Cardiac septum (tissue), 1 donor: ENCODE measurements around the gene ZBTB49. TPM values are rescaled to one million over a fixed set of nuclear protein-coding genes. Genes with fewer than 3 reads are reported as not detected.
"Not testable (repeated sequence)": the region's sequence is repeated elsewhere in the genome, so short reads cannot be mapped to it uniquely, and the experiment has no call there.

Source experiments
- DNase-seq: peaks from one replicate; pipeline ENCODE4 v3.0.0-alpha.2; 2020; ENCODE audit warnings: low spot score
- intact Hi-C: fragments of 100-400 bp; cut with DNase I; formaldehyde crosslinking; loops from one replicate; pipeline ENCODE4 v1.14.0; 2022
- long read RNA-seq: library from polyadenylated mRNA; unstranded; transcript quantifications from one replicate; pipeline ENCODE4 v2.0.0, GENCODE V29; 2021
- total RNA-seq: library from RNA; stranded (reverse); fragmentation: NEBNext Ultra II Directional; extraction: Animal tissue kit (Norgen Biotek cat#: 25700); gene quantifications from one replicate; pipeline ENCODE4 v1.2.1, GENCODE V29; 2021
- donor health status: DM: no; HTN: no; CAD: no.

Gene ZBTB49, protein sequence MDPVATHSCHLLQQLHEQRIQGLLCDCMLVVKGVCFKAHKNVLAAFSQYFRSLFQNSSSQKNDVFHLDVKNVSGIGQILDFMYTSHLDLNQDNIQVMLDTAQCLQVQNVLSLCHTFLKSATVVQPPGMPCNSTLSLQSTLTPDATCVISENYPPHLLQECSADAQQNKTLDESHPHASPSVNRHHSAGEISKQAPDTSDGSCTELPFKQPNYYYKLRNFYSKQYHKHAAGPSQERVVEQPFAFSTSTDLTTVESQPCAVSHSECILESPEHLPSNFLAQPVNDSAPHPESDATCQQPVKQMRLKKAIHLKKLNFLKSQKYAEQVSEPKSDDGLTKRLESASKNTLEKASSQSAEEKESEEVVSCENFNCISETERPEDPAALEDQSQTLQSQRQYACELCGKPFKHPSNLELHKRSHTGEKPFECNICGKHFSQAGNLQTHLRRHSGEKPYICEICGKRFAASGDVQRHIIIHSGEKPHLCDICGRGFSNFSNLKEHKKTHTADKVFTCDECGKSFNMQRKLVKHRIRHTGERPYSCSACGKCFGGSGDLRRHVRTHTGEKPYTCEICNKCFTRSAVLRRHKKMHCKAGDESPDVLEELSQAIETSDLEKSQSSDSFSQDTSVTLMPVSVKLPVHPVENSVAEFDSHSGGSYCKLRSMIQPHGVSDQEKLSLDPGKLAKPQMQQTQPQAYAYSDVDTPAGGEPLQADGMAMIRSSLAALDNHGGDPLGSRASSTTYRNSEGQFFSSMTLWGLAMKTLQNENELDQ
- total RNA-seq = 7.7 TPM
- long read RNA-seq, transcript ZBTB49-201 (8 exons, 2,889 nt) = major isoform, 9 of 12 reads
- long read RNA-seq, partial matches to known transcripts = 0 of 12 reads
- long read RNA-seq, other reads (novel, unspliced or antisense) = 3 of 12 reads

DNA sequence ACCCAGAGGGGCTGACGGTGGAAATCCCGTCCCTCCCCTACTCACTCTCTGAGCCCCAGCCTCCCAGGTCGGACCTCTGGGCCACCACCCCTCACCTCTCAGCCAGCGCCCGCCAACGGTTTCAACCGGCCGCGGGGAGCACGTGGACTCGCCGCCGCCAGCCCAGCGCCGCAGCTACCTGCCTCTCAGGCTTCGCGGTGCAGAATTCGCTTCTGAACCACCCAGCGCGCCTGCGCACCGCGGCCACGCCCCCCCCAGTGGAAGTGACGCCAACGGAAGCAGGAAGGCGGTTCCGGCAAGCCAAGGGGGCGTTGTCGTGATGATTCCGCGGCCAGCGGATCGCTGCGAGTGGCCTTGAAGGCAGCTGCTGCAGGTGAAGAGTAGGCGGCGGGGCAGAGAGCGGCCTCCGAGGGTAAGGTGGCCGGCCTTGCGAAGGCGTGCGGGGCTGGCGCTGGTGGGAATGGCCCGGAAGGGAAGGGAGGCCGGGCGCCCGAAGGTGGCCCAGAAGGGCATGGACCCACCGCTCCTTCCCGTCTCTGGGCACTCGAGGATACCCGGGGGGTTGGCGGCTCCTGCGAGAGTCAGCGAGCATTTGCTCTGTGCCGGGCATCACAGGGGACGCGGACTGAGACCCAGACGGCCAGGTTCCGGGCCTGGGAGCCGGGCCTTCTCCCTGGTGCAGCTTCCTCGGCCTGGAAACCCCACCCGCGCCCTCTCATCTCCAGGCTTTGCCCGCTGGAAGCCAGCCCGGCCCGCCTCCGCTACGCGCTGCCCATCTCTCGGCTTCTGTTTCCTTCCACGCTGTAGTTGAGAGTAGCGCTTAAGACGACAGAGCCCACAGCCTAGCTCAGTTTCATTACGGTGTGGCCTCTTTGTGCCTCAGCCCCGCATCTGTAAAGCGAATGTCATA is at the start of gene ZBTB49, which contains the start of gene LYAR:
Gene ZBTB49, plus strand, starts transcription at position 311 of the 910 bp plus-strand sequence. CDS start 9,695 bp downstream, outside the sequence.
Gene LYAR, minus strand, starts transcription at position 214 of the 910 bp plus-strand sequence. CDS start 6,412 bp downstream, outside the sequence.
- intact Hi-C loops = loop anchor here (2.0 kb wide), 1 partner anchor 41 kb away; the partner anchor contains the start of gene TMEM128
- DNase-seq = peak; percentile 97

DNA sequence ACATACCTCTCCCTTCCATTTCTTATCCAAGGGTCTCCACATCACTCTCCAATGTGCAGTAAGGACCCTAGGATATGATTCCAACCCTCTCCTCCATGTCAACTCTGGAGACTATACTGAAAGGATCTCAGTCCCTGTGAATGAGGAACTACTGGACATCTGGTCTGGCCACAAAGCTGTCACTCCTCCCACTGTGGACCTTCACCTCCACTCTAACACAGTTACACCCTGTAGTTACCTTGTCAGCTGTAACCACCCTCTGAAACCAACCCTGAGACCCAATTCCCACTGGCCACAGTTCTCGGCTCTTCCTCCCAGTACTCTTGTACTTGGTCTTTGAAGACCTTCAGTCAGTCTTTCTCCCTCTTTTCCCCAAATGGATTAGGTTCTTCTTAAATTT is 44.9 kb upstream of the ZBTB49 start:
- intact Hi-C loops = loop anchor here (5.0 kb wide), 1 partner anchor 297 kb away; the partner anchor contains the start of gene STX18
- DNase-seq = no peak

DNA sequence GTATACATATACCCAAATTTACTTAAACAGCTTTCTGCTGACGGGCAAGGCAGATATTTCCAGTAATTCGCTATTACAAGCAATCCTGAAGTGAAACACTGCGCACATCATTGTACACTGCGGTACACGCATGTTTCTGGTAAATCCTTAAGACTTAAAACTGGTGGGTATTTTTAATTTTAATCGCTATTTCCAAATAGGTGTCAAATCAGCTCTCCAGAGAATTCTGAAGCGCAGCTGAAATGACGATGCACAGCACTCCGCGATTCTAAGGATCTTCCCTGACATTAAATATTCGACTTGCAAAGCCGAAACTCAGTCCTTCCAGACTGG is 42.4 kb upstream of the ZBTB49 start:
- no peak for DNase-seq
- intact Hi-C loops = loop anchor here (2.0 to 5.0 kb wide), 2 partner anchors 41 to 295 kb away; partner anchors contain the start of gene STX18

DNA sequence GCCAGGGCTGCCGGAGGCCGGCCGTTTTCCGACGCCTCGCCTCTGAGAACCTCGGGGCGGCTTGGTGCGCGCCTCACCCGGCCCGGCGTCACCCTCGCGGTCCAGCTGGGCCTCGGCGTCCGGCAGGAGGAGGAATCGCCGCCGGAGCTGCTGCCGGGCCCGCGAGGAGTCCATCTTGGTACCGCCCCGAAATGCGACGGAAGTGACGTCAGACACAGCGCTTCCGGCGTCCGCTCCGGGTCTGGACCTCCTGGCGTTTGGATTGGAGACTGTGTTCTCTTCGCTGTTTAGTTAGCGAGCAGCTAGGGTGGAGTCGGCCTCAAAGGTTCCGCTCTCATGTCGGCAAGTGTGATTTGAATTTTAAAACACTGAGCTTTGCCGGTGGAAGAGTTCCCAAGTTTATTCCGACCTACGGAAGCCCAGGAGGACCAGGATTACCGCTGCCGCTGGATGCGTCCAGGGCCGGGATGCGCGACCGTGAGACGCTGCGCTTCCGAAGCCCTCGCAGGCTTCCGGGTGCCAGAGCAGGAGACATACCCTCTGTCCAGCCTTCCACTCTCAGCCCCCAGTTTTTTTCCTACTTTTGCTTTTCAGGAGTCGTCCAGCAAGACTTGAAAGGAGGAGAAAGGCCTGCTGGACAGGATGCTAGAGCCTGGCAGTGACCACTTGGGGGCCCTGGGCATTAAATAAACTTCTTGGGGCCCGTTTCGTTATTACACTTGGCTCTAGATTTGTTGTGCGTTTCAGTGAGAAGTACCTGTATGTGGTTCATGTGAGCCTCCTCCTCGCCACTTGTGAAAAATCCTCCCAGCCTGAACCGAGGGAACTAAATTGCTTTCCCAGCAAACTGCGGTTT is 41.8 kb upstream of the ZBTB49 start, which contains the start of gene TMEM128:
Gene TMEM128, minus strand, starts transcription at position 195 of the 856 bp plus-strand sequence. Its CDS starts 21 bp downstream, at position 174.
- peak; percentile 98 for DNase-seq
- intact Hi-C loops = loop anchor here (2.0 to 5.0 kb wide), 2 partner anchors 41 to 294 kb away; partner anchors contain the start of gene STX18

DNA sequence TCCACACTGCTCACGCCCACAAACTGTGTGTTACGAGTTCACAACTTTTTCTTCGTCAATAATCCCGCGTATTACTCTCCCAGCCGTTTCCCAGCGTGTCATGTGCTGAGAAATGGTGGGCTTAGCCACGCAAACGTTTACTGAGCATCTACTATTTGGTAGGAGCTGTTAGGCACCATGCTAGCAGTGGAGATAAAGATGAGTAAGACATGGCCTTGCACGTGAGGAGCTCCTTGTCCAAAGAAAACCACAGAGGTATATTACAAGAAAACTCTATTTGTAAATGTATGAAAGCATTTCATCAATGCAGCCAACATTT is 41.2 kb upstream of the ZBTB49 start:
- no peak for DNase-seq
- intact Hi-C loops = loop anchor here (2.0 to 5.0 kb wide), 2 partner anchors 40 to 293 kb away; partner anchors contain the start of gene STX18

DNA sequence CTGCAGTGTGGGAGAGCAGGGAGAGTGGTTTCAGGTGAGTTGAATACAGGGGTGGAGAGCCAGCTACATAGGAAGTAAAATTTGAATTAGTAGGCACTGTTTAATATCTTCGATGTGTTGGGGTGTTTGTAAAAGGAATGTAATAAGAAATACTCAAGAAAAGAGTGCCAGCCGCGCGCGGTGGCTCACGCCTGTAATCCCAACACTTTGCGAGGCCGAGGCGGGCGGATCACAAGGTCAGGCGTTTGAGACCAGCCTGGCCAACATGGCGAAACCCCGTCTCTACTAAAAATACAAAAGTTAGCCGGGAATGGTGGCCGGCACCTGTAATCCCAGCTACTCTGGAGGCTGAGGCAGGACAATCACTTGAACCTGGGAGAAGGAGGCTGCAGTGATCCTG is 40.7 kb upstream of the ZBTB49 start:
- DNase-seq = not testable (repeated sequence)

DNA sequence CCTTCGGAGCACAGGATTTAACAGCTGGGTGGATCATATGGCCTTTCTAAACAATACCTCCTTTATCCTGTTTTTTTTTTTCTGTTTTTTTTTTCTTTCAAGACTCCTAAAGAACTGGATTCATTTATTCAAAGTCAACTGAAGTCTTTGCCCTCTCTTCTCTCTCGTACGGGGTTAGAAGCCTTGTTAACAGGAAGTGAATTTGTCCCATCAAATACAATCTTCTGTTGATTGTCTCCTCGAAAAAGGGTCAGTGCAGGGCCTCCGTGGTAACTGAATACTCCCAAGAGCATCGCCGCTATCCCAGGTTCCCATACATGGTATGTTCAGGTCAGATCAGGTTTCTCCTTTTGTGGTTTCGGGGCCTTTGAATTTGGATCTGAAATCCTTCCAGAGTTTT is 40.2 kb upstream of the ZBTB49 start:
- intact Hi-C loops = loop anchor here (2.0 to 5.0 kb wide), 2 partner anchors 39 to 292 kb away; partner anchors contain the start of gene STX18

More for the DNA sequence above, 40.7 kb upstream of the ZBTB49 start:
- intact Hi-C loops = loop anchor here (2.0 to 5.0 kb wide), 2 partner anchors 39 to 293 kb away; partner anchors contain the start of gene STX18

DNA sequence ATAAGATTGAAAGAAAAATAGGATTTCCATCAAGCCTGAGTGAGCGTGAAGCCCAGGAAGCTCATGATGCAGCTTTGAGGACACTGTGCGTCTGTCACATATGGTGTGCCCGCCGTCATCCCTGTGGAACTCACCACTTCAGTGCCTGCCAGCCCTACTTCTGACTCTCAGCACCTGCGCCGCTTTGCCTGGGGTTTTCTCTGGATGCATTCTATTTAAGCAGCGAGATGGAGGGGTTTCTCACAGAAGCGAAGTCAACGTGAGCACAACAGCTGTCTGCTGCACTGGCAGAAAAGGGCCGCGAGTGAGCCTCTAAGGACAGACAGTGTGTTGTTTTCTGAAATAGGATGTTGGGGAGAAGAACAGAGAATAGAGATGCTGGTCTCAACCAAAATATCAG is 35.9 kb upstream of the ZBTB49 start:
- DNase-seq = no peak
- intact Hi-C loops = loop anchor here (1.0 kb wide), 1 partner anchor 81 kb away; no protein-coding TSS in a partner anchor

More for the DNA sequence above, 40.2 kb upstream of the ZBTB49 start:
- DNase-seq = no peak

DNA sequence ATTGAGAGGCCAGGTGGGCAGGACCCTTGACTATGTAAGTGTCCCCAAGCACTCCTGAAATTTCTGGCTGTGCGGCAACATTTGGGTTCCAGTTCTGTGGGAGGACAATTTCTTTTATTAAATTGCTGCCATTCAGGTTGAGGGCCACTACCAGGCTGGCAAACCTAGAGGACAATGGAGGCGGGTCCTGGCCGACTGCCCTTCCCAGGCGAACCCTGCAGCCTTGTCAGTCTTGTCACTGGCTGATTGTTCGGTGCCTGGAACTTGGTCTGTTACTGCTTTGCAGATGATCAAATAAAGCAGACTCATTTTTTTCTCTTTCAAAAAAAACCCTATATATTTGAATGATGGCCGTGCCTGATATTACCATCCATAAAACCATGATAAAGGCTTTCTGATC is 35.4 kb upstream of the ZBTB49 start:
- no peak for DNase-seq
- intact Hi-C loops = loop anchor here (1.0 kb wide), 1 partner anchor 81 kb away; no protein-coding TSS in a partner anchor

DNA sequence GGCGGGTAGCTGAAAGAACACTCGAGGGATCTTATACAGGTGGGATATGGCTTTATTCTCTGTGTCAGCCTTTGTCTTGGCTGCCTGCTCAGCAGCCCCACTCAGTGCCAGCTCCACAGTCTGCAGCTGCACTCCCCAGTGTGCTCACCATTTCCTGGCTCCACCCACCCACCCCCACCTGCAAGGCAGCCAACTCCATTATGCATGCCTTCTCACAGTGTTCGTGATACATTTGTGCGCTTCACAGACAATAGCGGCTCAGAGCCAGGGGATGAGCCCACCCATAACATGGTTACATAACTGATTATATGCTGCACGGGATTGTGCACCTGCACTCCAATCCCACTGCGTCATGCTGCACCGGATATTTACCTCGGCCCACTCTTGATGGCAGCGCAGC is 33.3 kb upstream of the ZBTB49 start:
- no peak for DNase-seq
- intact Hi-C loops = no loop called here

DNA sequence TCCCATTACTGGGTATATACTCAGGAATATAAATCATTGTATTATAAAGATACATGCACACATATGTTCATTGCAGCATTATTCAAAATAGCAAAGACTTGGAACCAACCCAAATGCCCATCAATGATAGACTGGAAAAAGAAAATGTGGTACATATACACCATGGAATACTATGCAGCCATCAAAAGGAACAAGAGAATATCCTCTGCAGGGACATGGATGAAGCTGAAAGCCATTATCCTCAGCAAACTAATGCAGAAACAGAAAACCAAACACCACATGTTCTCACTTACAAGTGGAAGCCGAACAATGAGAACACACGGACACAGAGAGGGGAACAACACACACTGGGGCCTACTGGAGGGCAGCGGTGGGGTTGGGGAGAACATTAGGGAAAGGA is 32.3 kb upstream of the ZBTB49 start:
- DNase-seq, intact Hi-C loops: not testable (repeated sequence)

DNA sequence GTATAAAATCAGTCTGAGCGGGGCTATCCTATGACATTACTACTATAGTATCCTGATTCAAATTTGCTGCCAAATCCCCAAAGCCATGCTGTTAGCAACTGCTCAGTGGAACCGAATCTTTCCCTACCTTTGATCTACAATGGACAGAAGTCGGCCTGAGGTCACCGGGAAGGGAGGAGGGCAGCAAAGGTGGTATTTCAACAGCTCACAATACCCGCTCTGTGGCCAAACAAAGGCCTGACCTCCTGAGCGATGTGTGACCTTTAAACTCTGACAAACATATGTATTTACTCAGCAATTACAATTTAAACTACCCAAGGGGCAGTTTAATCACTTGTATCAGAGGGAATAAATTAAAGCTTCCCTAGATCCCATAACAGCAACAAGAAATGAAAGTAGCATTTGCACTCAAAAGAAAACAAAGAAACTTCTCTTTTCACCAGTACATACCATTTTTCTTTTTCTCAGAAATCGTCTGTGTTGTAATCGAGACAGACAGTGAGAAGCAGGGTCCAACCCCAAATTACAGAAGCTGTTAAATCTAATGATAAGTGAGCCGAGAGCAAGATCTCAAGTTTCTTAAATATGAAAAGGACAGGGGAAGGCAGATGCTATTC is 30.5 kb upstream of the ZBTB49 start:
- DNase-seq = no peak
- intact Hi-C loops = no loop called here

DNA sequence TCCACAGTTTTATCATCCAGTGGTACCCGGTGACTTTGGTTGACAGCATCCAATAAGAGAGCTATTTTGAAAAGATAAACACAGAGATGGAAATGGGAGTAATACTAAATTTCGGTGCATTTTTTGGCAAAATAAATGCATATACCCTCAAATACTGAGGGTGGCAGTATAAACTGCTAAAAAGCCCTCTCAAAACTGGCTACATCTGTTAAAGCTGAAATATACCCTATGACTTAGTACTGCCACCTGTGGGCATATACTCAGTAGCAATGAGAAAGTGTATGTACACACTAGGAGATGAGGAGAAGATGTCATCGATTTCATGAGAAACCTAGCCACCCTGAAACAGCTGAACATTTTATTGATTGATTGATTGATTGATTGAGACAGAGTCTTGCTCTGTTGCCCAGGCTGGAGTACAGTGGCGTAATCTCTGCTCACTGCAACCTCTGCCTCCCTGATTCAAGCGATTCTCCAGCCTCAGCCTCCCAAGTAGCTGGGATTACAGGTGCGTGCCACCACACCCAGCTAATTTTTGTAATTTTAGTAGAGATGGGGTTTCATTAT is 29.8 kb upstream of the ZBTB49 start:
- intact Hi-C loops = no loop called here
- DNase-seq = no peak

DNA sequence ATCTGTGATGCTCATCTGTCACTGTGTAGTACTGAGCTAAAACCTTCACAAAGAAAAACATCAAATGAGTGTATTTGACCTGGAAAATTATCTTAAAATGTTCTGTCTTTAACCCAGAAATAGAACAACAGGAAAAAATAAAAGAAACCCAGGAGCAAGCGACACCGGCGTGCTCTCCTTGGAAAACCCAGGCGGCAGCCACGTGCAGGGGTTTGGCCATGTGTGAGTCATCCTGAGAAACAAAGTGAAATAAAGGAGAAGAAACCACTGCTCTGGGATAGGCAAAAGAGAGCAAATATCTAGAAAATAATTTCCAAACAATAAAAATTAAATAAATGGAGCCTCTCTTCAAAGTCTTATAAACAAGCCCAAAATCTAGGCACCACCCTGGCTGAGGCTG is 22.1 kb upstream of the ZBTB49 start:
- intact Hi-C loops = no loop called here
- DNase-seq = no peak

DNA sequence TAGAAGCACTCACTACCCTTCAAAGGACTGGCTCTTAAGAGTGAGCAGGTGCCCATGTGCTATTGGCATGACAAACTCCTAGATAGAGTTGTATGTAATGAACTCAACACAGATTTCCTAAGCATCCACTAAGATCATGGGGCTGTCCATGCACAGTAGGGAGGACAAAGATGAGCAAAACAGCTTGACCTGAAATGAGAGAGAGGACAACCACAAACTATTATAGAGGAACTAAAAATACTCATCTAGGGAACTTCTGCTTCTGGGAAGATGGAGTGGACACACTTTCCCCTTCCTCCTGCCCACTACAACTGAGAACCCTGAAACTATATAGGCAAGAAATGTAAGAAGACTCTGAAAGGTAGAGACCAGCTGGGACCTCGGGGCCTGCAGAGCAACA is 21.3 kb upstream of the ZBTB49 start:
- intact Hi-C loops = no loop called here
- DNase-seq = no peak

DNA sequence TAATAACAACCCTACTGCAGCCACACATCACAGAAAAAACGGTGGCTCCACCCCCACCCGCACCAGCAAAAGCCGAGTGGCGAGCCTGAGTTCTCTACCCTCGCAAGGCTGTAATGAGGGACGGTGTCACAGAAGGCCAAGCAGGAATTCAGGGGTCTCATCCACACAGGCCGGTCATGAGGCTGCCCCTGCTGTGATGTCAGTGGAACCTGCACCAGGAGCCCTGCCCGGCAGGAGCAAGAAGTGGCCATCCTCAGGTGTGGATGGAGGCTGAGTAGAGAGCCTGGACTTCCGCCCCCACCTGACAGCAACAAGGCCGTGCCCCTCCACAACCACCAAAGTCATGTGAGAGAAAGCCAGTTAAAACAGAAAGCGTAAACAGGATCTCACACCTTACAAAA is 20.7 kb upstream of the ZBTB49 start:
- intact Hi-C loops = no loop called here
- no peak for DNase-seq

DNA sequence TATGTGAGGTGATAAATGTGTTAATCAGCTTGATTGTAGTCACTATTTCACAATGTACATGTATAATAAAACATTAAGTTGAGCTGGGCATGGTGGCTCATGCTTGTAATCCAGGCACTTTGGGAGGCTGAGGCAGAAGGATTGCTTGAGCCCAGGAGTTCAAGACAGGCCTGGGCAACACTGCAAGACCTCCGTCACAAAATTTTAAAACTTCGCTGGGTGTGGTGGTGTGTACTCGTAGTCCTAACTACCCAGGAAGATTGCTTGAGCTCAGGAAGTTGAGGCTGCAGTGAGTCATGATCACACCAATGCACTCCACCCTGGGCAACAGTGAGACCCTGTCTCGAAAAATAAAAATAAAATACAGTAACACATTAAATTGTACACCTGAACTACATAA is 20.2 kb upstream of the ZBTB49 start:
- no peak for DNase-seq
- intact Hi-C loops = no loop called here
